22Rv1 (cell line): Measurements from ENCODE around the gene SCAPER.
A peak's percentile ranks its signal among the peaks of the same experiment; 100 is the strongest.

ENCODE experiments used
- H3K27ac ChIP-seq: fragments of 450-650 bp; 2 replicates; pipeline ENCODE4 v1.5.1; 2017
- ZFX ChIP-seq: fragments of 450-650 bp; IDR thresholded peaks from 2 replicates; pipeline ENCODE4 v1.6.1; 2017; ENCODE audit warnings: antibody characterized with exemption, borderline replicate concordance
- TF ChIP-seq, protein P1 (sequence below): fragments of 450-650 bp; IDR thresholded peaks from 2 replicates; pipeline ENCODE4 v1.5.1; 2017; ENCODE audit warnings: mild to moderate bottlenecking

Gene SCAPER

DNA sequence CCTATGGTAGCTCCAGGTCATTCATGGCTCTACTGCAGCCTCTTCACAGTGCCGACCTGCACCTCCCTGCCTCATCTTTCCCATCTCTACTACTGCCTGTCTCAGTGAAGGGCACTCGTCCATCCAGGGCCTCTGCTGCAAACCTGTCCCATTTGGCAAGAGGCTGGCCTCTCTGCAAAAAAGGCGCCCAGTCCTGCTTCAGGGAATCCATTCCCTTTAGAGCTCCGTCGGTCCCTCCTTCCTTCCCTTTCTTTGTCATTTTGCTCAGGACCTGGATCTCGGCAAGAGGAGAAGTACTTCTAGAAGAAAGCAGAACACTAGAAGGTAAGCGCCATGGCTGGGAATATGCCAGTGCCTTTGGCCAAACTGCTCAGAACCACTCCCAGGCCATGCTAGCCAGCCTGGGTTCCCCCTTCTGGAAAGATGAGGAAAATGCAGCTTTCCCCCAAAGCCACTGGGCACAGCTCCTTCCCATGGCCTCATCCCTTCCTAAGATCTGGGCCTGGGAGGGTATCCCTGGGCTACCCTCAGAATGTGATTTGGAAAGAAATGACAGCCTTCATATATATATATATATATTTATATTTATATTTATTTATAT lies 575.0 kb downstream of the SCAPER start:
- TF ChIP-seq, protein P1, sequence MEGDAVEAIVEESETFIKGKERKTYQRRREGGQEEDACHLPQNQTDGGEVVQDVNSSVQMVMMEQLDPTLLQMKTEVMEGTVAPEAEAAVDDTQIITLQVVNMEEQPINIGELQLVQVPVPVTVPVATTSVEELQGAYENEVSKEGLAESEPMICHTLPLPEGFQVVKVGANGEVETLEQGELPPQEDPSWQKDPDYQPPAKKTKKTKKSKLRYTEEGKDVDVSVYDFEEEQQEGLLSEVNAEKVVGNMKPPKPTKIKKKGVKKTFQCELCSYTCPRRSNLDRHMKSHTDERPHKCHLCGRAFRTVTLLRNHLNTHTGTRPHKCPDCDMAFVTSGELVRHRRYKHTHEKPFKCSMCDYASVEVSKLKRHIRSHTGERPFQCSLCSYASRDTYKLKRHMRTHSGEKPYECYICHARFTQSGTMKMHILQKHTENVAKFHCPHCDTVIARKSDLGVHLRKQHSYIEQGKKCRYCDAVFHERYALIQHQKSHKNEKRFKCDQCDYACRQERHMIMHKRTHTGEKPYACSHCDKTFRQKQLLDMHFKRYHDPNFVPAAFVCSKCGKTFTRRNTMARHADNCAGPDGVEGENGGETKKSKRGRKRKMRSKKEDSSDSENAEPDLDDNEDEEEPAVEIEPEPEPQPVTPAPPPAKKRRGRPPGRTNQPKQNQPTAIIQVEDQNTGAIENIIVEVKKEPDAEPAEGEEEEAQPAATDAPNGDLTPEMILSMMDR, result peak; percentile 60
- no peak for TF ChIP-seq ZFX
- no peak overlapping the region for H3K27ac ChIP-seq

DNA sequence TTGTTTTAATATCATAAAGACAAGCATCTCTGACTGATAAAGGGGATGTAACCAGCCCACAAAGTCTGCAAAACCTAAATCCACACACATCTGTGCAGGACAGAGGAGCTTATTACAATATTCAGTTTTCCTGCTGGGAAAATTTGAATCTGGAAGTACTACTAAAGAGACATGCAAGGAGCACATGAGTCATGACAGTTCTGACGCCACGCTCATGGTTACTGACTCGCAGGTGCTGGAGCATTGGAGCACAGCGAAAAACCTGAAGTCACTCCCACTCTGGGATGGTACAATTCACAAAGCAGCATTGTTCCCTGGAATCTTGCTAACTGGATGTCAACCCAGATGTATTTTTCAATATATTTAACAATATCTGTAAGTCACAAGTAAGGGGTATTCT lies 576.2 kb downstream of the SCAPER start:
- no peak for TF ChIP-seq ZFX
- TF ChIP-seq, protein P1, result no peak
- H3K27ac ChIP-seq, result no peak overlapping the region

DNA sequence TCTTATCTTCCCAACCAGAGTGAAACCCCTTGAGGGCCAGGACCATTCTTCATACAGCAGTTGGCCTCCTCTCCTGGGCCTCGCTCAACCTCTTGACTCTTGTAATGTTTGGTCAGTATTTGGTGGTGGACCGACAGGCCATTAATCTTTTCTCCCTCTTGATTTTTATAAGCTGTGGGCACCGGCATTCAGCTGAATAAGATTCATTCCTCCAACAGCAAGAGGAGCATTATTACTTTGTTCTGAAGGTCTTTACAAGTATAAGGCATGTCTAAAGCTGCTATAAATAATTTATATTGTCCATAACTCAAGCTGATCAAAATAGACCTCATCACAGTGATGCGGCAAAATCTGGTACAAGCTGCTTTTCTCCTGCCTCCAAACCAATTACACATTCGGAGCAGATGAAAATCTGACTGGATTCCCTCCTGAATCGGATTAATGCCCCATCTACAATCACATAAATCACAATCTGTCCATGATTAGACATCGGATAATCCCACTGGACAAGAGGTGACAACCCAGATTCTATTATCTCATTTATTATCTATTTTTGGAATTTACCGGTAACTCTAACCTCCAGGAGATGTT lies 576.9 kb downstream of the SCAPER start:
- TF ChIP-seq, protein P1, result no peak
- TF ChIP-seq ZFX, result no peak
- no peak overlapping the region for H3K27ac ChIP-seq

DNA sequence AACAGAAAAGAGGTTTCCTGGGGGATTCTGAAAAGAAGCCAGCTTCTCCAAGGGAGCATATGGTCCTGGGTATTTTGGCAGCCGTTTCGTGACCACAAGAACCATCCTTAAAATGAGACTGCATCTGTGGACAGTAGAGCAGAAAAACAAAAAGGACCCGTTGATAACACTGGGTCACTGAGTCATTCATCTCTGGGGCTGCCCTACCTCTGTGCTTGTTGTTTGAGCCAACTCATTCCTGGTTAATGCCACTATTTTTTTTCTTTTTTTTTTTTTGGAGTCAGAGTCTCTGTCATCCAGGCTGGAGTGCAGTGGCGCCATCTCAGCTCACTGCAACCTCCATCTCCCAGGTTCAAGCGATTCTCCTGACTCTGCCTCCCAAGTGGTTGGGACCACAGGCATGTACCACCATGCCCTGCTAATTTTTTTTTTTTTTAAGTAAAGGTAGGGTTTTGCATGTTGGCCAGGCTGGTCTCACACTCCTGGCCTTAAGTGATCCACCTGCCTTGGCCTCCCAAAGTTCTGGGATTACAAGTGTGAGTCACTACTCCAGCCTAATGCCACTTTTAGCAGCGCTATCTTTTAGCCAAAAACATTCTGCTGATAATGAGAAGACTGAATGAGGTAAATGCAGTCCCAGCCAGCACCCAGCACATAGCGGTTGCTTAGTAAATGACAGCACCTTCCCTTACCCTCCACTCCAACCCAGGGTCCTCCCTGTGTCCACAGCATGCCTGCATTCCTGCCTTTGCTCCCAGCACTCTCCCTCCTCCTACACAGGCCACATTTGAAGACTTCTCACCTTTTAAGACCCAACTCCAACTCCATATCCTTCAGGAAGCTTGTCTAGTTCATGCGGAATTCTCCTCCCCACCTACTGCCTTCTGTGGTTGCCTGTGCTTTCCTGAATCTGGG lies 577.7 kb downstream of the SCAPER start:
- no peak overlapping the region for H3K27ac ChIP-seq
- no peak for TF ChIP-seq ZFX
- TF ChIP-seq, protein P1, result no peak

DNA sequence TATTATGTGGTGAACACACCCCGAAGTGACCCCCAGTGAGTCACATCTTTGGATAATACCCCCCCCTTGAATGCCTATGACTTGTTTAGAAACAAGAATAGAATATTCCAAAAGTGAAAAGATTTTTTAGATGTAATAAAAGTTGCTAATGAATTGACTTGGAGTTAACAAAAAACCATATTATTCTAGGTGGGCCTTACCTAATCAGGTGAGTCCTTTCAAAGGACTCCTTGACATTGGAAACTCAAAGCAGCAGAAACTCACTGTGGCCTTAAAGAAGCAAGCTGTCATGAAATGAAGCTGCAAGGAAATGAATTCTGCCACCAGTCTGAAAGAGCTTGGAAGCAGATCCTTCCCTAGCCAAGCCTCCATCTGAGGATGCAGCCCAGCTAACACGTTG lies 579.4 kb downstream of the SCAPER start:
- no peak overlapping the region for H3K27ac ChIP-seq
- TF ChIP-seq, protein P1, result no peak
- no peak for TF ChIP-seq ZFX

DNA sequence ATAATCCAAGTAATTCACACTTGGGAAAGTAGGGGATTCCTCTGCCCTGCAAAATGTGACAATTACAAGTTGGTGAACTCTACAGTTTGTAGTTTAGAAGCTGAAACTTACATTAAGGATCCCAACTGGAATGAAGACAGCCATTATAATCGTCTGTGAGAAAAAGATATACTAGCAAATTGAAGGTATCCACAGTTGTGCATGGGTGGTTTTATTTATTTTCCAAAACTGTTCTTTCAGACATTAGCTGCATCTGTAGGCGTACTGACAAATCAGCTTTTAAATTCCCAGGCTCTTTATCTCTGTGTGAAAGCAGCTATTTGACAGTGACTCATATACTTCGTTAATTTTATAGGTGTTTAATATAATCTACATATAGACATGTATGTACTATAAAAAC lies 581.1 kb downstream of the SCAPER start:
- TF ChIP-seq, protein P1, result no peak
- no peak for TF ChIP-seq ZFX
- H3K27ac ChIP-seq, result no peak overlapping the region

DNA sequence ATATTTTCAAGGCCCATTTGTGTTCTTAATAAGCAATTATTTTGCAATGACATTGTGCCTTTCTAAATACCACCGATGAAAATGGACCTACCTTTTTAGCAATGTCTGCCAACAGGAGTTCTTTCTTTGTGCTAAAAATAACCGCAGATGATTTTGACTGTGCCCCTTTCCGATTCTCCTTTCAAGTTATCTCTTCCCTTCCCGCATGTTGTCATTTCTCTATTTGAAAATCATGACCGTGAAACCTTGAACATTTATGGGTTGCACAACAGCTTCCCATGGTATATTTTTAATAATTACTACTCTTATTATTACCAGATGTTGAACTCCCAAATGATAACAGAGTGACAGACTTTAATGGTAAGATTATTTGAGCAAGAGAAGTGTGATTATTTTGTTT lies 583.5 kb downstream of the SCAPER start:
- no peak overlapping the region for H3K27ac ChIP-seq
- no peak for TF ChIP-seq ZFX
- TF ChIP-seq, protein P1, result no peak
